Measurements from ENCODE around the gene NAV3. TPM values are rescaled to one million over a fixed set of nuclear protein-coding genes. Genes with fewer than 3 reads are reported as not detected.

The NAV3 gene
- total and polyA plus RNA-seq, 9 of the 15 experiments (the other 6 are each of a cell fraction or from before 2014, with no cell fraction given) = 0.04 TPM; not detected in 8

- TF ChIP-seq TEAD4 (IDR thresholded peaks at IDR 0.05; ENCODE audit: low read length) (no peak), TEAD4 (CRISPR knock-in tag; IDR thresholded peaks at IDR 0.05; ENCODE audit: borderline replicate concordance) (no peak), ZBTB1 (CRISPR knock-in tag; IDR thresholded peaks at IDR 0.05; ENCODE audit: borderline replicate concordance, low read depth) (no peak), NR2F6 (CRISPR knock-in tag; IDR thresholded peaks at IDR 0.05) (no peak), SIRT6 (IDR thresholded peaks at IDR 0.05; ENCODE audit: low read depth, low read length) (no peak), REST (IDR thresholded peaks at IDR 0.05; ENCODE audit: borderline replicate concordance) (no peak), REST (CRISPR knock-in tag; IDR thresholded peaks at IDR 0.05; ENCODE audit: low read depth) (no peak), NCOA2 (IDR thresholded peaks at IDR 0.05; ENCODE audit: partially characterized antibody in 2 of 2) (no peak), NFRKB (IDR thresholded peaks at IDR 0.05; ENCODE audit: low read depth) (no peak), ZNF444 (CRISPR knock-in tag; IDR thresholded peaks at IDR 0.05) (no peak), CREB1 (IDR thresholded peaks at IDR 0.05) (no peak), CREB1 (CRISPR knock-in tag; IDR thresholded peaks at IDR 0.05) (no peak), DIDO1 (tag; IDR thresholded peaks at IDR 0.05; ENCODE audit: low read depth) (no peak), RBM17 (IDR thresholded peaks at IDR 0.05; ENCODE audit: borderline replicate concordance, low read depth, low read length) (no peak), HDAC2 (IDR thresholded peaks at IDR 0.05) (no peak), ZNF280A (IDR thresholded peaks at IDR 0.05; ENCODE audit: low read depth, partially characterized antibody) (no peak)
Measured at GRCh38 chr12:77841521-77841920, 10.8 kb downstream of the NAV3 start (continued).
